Erythroblast (primary cell): Measurements from ENCODE around the gene SPA17.

ENCODE experiments used
- GATA1 ChIP-seq: IDR thresholded peaks from 2 replicates; pipeline ENCODE4 v1.6.1; 2011; ENCODE audit warnings: low read depth, mild to moderate bottlenecking, control low read depth, low read length, moderate library complexity
- POLR2A ChIP-seq: IDR thresholded peaks from 2 replicates; pipeline ENCODE4 v1.6.1; 2011; ENCODE audit warnings: mild to moderate bottlenecking, low read length

DNA sequence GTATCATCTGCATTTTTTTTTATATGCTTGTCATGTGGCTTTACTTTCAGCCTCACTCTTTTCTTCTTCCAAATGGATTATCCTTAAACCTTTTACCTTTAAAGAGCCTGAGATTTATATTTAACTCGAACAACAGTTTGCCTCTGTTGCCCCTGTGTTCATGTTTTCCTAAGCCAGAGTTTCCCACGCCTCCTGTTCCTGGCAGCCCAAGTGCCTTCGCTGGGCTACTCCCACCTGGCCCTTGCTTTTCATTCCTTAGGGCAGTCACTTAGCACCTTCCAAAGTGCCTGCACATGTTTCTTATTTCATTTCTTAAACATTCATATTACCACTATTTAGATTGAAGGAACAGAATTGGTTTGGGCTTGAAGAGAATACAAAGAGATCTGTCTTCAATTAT, 37.8 kb upstream of the SPA17 start:
- TF ChIP-seq POLR2A (no peak), GATA1 (no peak)
